ENCODE measurements around the gene EIF4G2.
A peak's percentile ranks its signal among the peaks of the same experiment; 100 is the strongest.

DNA sequence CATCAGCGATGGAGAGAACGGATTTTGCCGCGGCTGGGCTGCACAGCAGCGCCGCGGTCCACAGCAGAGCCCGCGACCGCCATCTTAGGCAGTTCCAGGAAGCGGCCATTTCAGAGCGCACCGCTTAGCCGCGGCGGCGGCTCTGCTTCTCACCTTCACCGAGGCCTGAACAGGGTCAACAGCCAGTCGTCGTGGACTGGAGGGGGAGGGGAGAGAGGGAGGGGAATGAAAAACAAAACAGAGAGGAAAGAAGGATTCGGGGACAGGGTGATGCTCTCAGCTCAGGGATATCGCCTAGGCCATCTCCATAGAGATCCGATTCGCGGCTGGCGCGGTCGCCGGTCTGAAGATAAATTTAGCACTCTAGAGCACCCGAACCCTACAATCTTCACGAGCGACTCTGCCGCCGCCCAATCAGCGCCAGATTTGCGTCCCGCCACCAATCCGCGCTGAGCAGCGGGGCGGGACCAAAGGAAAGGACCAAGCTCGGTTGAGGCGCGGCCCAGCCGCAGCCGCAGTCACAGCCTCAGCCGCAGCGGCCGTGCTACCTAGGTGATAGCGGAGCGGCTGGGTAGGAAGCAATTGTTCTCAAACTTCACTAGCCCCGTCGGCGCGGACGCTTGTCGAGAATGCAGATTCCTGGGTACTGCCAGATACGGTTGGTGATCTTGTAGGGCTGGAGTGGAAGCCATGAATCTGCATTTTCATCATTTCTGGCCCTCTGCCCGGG, 49.1 kb upstream of the EIF4G2 start, which contains the start of gene ZBED5:
- TF ChIP-seq, protein P1, sequence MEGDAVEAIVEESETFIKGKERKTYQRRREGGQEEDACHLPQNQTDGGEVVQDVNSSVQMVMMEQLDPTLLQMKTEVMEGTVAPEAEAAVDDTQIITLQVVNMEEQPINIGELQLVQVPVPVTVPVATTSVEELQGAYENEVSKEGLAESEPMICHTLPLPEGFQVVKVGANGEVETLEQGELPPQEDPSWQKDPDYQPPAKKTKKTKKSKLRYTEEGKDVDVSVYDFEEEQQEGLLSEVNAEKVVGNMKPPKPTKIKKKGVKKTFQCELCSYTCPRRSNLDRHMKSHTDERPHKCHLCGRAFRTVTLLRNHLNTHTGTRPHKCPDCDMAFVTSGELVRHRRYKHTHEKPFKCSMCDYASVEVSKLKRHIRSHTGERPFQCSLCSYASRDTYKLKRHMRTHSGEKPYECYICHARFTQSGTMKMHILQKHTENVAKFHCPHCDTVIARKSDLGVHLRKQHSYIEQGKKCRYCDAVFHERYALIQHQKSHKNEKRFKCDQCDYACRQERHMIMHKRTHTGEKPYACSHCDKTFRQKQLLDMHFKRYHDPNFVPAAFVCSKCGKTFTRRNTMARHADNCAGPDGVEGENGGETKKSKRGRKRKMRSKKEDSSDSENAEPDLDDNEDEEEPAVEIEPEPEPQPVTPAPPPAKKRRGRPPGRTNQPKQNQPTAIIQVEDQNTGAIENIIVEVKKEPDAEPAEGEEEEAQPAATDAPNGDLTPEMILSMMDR (IDR thresholded peaks at IDR 0.05), result peak in 1 of 4 experiments; percentile 23
- peak; percentile 99 for TF ChIP-seq POLR2AphosphoS5 (IDR thresholded peaks at IDR 0.05)
- TF ChIP-seq EP300 (IDR thresholded peaks at IDR 0.05), result no peak
